GM04503 (cell line): ENCODE results near the gene NDUFS6.
"Not testable (repeated sequence)": the region's sequence is repeated elsewhere in the genome, so short reads cannot be mapped to it uniquely, and the experiment has no call there.

Experiments used
- DNase-seq: peaks from one replicate; pipeline ENCODE4 v3.0.0-alpha.2; 2012; ENCODE audit warnings: low read depth

The NDUFS6 gene

GRCh38 chr5:1798589-1798988 lies 2.6 kb upstream of the NDUFS6 start:
- DNase-seq: not testable (repeated sequence)

DNA sequence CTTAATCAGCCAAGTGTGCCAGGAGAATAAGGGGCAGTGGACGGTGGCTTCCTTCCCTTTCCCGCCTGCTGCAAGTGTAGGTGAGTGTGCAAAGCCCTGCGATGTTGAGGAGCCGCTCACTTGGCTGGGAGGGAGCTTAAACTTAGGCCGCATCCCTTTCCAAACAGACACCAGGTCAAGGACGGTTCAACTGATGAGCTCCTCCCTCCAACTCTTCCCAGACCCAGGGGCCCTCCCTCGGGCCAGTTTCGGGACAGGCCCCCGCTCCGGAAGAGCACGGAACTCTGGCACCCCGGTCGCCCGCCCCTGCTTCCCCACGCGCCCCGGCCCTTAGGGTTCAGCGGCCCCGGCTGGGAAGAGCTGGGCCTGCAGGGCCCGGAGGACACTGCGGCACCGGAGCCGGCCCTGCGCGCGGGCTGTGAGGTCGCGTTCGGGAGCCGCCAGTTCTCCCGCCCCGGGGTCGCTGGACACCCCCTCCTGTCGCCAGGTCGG lies 2.1 kb upstream of the NDUFS6 start:
- DNase-seq: no peak

GRCh38 chr5:1799602-1800471 lies 1.4 kb upstream of the NDUFS6 start, which contains the start of gene MRPL36:
Gene MRPL36, minus strand, starts transcription at chr5:1799837. Its CDS starts 902 bp downstream, at chr5:1798935.
- DNase-seq: peak; percentile 36

GRCh38 chr5:1800472-1801221 lies 560 bp upstream of the NDUFS6 start:
- DNase-seq: no peak

DNA sequence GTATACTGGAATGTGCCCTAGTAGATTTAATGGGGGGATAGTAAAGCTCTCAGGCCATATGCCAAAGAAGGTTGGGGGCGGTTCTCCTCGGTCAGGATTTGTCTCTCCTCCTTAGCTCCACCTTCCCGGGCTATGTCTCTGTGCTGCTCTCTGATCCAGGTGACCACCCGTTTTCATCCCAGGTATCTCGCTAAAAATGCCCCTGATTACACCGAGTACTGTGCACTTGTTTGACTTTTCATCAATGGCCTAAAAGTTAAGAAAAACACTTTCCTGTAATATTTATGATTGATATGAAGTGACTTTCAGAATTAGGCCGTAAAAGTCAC lies 724 bp downstream of the NDUFS6 start:
- no peak for DNase-seq

DNA sequence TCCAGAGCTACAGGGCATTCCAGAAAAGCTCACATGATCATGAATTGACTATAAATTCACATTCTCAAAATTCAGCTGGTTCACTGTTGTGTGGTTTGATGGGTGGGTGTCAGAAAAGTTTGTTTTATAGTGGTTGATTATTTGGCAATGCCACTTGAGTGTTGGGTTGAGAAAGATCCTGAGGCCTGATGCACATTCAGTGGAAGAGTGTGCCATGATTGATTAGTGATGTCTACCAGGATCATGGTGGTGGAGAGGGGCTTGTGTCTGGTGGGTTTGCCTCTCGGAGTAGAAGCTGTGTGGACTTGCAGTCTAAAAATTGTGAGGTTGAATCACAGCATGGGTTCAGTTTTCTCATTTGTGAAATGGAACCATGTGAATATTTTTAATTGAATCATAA lies 2.0 kb downstream of the NDUFS6 start:
- DNase-seq: no peak

DNA sequence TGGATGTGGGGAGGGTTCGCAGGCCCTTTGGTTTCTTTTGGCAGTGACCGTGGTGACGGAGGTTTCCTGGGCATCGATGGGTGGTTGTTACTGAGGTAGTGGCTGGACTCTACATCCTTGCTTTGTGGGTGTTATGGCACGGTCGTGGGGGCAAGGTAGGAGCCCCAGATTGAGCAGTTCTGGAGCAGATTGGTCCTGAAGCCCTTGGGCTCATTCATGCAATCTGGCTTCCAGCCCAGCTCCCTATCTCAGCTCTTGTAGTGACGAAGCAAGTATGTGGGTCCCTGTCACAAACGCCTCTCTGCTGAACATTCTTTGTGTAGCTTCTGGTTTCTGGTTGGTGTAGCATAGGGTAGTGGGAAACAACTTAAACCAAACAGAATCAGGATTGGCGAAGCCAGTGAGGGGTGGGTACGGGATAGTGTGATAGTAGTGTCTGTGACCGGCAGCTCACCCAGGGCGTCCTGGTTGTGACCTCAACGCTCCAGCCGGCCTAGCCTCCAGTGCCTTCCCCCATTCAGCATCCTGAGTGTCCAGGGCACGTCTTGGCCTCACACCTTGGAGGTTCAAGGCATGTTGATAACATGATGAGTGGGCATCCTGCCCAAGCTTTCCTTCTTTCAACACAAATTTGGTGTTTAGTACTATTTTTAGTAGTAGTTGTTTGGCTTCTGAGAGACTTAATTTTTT lies 2.9 kb downstream of the NDUFS6 start:
- no peak for DNase-seq

DNA sequence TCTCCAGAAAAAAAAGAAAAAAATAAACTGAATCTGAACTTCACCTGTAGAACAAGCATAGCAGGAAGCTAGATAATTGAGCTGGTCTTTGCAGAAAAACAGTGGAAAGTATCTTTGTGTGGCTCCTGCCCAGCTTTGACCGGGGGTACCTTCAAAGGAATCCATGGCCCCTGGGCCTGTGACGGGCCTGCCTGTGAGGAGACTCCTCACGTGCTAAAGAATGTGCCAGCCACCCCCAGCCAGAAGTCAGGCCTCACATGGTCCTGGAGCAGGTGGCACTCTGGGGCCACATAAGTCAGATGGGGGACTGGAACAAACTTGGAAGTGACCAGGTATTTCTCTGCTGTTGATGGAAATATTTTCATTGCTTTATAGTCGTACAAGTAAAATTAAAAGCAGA lies 4.1 kb downstream of the NDUFS6 start:
- DNase-seq: no peak

- DNase-seq: no peak
Observed at GRCh38 chr5:1805736-1806135, 4.5 kb downstream of the NDUFS6 start.

- DNase-seq: no peak
Observed at GRCh38 chr5:1806199-1806598, 5.0 kb downstream of the NDUFS6 start.

DNA sequence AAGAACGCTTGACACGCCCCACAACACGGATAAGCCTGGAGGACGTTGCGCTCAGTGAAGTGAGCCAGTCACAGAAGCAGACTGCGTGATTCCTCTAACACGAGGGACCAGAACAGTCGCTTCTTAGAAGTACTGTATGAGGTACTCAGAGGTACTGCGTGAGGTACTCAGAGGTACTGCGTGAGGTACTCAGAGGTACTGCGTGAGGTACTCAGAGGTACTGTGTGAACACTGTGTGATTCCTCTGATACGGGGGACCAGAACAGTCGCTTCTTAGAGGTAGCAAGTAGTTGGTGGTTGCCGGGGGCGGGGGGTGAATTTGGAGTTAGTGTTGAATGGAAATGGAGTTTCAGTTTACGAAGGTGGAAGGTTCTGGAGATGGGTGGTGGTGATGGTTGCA lies 5.8 kb downstream of the NDUFS6 start:
- no peak for DNase-seq

DNA sequence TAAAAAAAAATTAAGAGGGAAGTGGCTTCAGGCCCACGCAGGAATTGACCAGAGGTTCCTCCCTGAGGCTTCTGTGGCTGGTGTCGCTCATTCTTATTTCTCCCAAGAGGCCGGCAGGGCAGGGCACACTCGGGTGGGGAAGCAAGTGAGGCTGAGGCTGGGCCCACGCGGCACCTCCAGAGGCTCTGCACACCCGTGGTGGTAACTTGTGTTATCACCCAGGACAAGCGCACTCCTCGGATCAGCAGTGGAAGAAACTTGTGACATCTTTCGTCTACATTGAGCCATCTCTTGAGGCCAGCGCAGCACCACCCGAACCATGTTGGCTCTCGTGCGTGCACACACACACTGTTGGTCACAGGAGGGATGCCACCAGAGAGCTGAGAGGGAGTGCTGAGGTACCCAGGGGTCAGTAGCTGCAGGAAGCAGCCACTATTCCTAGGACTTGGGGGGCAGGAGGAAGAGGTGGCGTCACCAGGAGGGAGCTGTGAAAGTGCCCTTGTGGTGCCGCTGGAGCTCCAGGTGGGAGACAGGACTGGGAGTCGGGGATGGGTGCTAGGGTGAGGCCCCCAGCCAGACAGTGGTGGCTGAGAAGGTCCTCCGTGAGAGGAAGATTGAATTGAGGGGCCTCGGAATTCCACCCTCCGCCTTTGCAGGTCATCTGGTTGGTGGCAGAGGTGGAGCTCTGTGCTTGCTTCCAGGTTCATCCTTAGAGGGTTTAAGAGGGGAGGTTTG lies 6.4 kb downstream of the NDUFS6 start:
- DNase-seq: no peak

GRCh38 chr5:1808439-1808838 lies 7.2 kb downstream of the NDUFS6 start:
- no peak for DNase-seq

DNA sequence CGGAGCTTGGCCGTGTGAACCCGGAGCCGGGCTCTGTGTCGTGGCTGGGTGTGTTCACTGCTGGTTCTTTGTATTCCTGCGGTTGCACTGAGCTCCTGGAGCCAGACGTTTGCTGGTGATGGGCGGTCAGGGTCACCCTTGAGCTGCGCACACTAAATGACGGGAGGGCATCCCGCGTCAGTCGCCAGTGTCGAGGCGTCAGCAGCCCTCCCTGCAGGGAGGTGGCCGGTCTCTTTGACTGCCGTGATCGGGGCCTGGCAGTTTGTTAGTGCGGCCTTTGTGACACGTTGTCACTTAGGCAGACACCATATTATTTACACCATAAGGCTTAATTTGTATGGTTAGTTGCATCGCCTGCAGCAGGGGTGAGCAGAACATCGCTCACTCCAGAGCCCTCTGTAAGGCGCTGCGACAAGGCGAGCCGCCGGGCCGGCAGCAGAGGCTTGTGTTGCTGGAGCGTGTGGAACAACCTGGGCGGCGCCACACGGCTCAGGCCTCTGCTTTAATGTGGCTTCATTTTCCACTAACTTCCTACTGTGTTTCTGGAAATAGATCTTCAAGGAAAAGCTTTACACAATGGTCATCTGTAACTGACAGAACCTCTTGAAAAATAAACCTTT lies 8.3 kb downstream of the NDUFS6 start:
- DNase-seq: no peak

GRCh38 chr5:1810581-1811101 lies 9.4 kb downstream of the NDUFS6 start:
- no peak for DNase-seq

GRCh38 chr5:1814183-1815020 lies 13.2 kb downstream of the NDUFS6 start:
- no peak for DNase-seq

DNA sequence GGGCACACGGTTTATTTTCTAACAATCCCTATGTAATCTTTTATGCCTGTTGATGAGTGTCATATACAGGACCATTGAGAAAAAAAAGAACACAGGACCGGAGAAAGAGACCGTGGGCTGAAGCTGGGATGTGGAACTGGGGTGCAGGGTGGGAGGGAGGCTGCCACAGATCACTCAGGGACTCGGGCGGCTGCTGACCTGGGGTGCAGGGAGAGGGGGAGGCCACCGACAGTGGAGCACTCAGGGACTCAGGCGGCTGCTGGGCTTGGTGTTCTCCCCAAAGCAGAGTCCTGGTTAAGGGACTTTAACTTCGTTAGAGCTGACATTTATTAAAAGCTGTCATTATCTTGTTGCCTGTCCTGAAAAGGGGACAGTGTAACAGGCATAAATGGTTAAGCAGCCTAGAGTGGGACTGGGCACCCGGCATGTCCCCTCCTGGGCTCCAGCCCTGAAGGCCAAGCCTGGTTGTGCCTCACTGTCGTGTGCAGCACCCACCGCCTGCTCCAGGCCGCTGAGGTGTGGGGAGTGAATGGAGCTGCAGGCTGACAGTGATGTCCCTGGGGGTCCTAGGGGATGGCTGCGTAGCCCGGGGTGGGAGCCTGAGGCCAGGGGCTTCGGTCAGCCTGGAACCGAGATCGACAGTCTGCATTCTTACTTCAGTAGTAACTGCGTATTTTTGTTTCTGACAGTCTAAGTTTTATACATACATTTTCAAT lies 14.0 kb downstream of the NDUFS6 start:
- no peak for DNase-seq

GRCh38 chr5:1815881-1816292 lies 14.7 kb downstream of the NDUFS6 start:
- DNase-seq: no peak

GRCh38 chr5:1816495-1817089 lies 15.4 kb downstream of the NDUFS6 start:
- not testable (repeated sequence) for DNase-seq
